Fibroblast of the aortic adventitia (primary cell): Measurements from ENCODE around the gene GTF2A1. TPM values are rescaled to one million over a fixed set of nuclear protein-coding genes. Genes with fewer than 3 reads are reported as not detected.

Experiments
- DNase-seq: peaks from one replicate; pipeline ENCODE4 v3.0.0-alpha.2; 2010; ENCODE audit warnings: low read depth
- H3K4me3 ChIP-seq: 2 replicates; pipeline ENCODE4 v1.5.1; 2011; ENCODE audit warnings: low read depth, mild to moderate bottlenecking, control low read depth, low read length, moderate library complexity
- CTCF ChIP-seq: IDR thresholded peaks from 2 replicates; pipeline ENCODE4 v1.5.1; 2011; ENCODE audit warnings: mild to moderate bottlenecking, low read length, control low read depth, inconsistent platforms; ENCODE audit not compliant: insufficient read depth
- total RNA-seq: library from RNA; depleted of rRNA; stranded (reverse); fragments of >200 nt; gene quantifications from 2 replicates; pipeline ENCODE4 v1.2.3, GENCODE V29; 2012; ENCODE audit warnings: low replicate concordance

Gene GTF2A1
- total RNA-seq, 1 donor: 39.9 TPM

- TF ChIP-seq CTCF: no peak
- H3K4me3 ChIP-seq: peak overlapping the region; percentile 78
- DNase-seq: no peak
Observed at GRCh38 chr14:81220580-81220829, 254 bp downstream of the GTF2A1 start.

- DNase-seq: no peak
- H3K4me3 ChIP-seq: peak overlapping the region; percentile 81
- TF ChIP-seq CTCF: no peak
Observed at GRCh38 chr14:81219759-81220579, 790 bp downstream of the GTF2A1 start.

GRCh38 chr14:81219210-81219758 lies 1.5 kb downstream of the GTF2A1 start:
- peak; percentile 99 for DNase-seq
- no peak for TF ChIP-seq CTCF
- H3K4me3 ChIP-seq: peak overlapping the region; percentile 81

GRCh38 chr14:81211844-81212243 lies 8.9 kb downstream of the GTF2A1 start:
- no peak overlapping the region for H3K4me3 ChIP-seq
- peak; percentile 44 for DNase-seq
- peak; percentile 48 for TF ChIP-seq CTCF

GRCh38 chr14:81209167-81209836 lies 11.5 kb downstream of the GTF2A1 start:
- no peak for DNase-seq
- TF ChIP-seq CTCF: no peak
- no peak overlapping the region for H3K4me3 ChIP-seq

- no peak overlapping the region for H3K4me3 ChIP-seq
- no peak for DNase-seq
- no peak for TF ChIP-seq CTCF
Observed at GRCh38 chr14:81208489-81208888, 12.3 kb downstream of the GTF2A1 start.
